A549 treated with DMSO at 1 μM for 4 hours (cell line): ENCODE measurements around the gene BRD3OS. TPM values are rescaled to one million over a fixed set of nuclear protein-coding genes. Genes with fewer than 3 reads are reported as not detected.

Source experiments
- total RNA-seq: library from RNA; stranded (reverse); fragments of 200-300 nt; extraction: Qiagen RNA extraction; gene quantifications from 5 replicates; pipeline ENCODE4 v1.2.3, GENCODE V29; 2022; ENCODE audit warnings: low read depth

BRD3OS gene
- total RNA-seq, result 14.0 to 21.8 TPM (median 18.5 TPM) in 5 replicates

GRCh38 chr9:134024828-134025605, at the start of gene BRD3OS:
BRD3OS (plus strand) TSS chr9:134025481; CDS start chr9:134026748, 1,267 bp downstream.

GRCh38 chr9:133991964-133992779, 33.1 kb upstream of the BRD3OS start, which contains the start of gene VAV2:
VAV2 (minus strand) TSS chr9:133992324; CDS start chr9:133992278, 46 bp downstream.

GRCh38 chr9:134067904-134068743, 42.8 kb downstream of the BRD3OS start, which contains the start of gene BRD3:
BRD3 (minus strand) TSS chr9:134068026; CDS start chr9:134053477, 14,549 bp downstream.

Other genes with a start within 250 kb of the BRD3OS start
- 37.8 to 48.7 TPM (median 43.1 TPM) in 5 replicates for gene VAV2, start 33.2 kb upstream of the BRD3OS start, total RNA-seq
- gene BRD3, start 42.5 kb downstream of the BRD3OS start, total RNA-seq, result 15.5 to 22.8 TPM (median 22.3 TPM) in 5 replicates
- gene WDR5, start 110.6 kb downstream of the BRD3OS start, total RNA-seq, result 55.4 to 67.9 TPM (median 63.3 TPM) in 5 replicates
- gene RNU6ATAC, start 139.1 kb downstream of the BRD3OS start, total RNA-seq, result not detected in 5 replicates